Measurements from ENCODE around the gene DENND1B.
"Not testable (repeated sequence)": the region's sequence is repeated elsewhere in the genome, so short reads cannot be mapped to it uniquely, and the experiment has no call there.

Gene DENND1B

DNA sequence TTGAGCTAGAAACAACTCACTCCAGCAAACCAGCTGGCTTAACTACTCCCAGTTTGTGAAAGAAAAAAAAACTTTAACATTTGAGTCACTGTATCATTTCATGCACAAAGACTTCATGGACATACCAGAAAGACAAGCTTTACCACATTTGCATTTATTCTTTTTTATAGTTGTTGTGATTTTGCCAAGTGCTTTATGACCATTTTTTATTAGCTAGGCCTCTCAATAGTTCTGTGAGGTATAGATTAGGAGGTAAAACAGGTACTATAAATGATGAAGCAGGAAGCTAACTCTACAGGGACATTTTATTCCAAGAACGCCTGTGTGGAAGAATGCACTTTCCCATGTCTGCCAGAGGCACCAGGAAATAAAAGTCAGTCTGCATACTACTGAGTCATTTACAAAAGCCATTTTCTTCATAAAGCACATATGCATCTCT is 8.2 kb upstream of the DENND1B start:
- no peak for DNase-seq

DNA sequence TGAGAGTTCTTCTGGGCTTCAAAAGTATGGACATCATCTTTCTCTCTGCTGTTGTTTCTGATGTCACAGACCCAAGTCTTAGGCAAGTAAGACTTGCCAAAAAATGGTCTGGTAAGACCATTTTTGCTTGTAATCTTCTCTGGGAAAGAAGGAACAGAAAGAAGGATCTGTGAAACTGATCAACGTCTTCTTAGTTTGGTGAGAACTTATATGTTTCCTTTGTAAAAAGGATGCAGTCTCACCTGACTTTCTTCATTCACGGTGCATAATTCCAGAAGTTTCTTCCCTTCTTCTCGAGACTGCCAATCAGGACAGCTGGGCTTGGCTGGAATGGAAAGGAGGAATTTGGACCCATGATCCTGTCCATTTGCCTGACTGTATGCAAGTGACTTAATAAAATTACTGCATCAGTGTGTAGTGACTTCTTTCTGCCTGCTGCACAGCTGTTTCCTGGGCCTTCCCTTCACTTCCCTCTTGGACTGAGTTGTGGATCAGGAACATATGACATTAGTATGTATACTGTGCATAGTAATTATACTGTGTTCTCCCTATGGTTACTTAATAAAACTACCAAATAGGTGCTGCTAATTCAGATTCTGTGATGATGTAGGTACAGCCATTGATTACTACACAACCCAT is 7.6 kb upstream of the DENND1B start:
- DNase-seq = no peak

DNA sequence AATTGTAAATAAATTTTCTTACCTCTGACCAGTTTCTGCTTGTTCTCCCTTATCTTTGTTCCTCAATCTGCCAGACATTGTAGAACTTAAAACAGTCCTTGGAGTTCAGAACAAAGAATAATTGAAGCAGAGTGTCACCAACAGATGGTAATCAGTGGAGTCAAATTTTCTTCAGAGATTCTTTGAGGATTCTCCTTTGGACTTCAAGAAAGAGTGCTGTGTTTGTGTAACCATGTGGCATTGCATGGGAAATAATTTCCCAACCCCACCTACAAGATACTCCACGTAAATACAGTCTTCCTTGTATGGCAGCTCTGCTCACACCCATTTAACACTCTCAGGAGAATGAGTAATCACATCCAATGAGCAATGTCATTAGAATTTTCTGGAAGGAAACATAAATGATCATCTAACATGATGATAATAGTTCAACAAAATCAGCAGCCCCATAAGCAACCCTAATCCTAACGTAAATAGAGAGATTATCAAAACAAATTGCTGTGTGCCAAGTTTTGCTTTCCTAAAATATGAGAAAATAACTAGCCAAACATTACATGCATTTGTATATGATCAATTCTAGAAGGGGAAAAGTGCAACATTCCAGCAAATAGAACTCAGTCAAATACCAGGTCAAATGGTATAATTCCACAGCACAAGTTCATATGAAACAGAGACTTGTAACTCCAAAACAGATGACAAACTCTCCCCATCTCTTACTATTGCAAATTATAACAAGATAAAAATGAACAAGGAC is 6.9 kb upstream of the DENND1B start:
- no peak for DNase-seq

DNA sequence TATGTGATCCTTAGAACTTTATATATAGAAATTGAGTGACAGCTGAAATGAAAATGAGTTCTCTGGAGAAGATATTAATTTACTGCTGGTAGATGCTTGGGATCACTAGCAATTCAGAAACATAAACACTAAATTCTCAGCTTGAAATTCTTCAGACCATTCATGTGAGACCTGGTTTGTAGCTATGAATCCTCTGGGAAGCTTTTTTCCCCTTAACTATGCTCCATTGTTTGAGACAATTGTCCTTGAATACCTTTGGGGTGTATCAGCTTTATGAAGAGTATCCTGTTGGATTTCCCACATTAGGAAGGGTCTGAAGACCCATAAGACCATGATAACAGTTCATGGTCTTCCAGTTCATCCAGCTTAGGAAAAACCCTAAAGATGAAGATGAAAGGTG is 4.6 kb upstream of the DENND1B start:
- DNase-seq = no peak

DNA sequence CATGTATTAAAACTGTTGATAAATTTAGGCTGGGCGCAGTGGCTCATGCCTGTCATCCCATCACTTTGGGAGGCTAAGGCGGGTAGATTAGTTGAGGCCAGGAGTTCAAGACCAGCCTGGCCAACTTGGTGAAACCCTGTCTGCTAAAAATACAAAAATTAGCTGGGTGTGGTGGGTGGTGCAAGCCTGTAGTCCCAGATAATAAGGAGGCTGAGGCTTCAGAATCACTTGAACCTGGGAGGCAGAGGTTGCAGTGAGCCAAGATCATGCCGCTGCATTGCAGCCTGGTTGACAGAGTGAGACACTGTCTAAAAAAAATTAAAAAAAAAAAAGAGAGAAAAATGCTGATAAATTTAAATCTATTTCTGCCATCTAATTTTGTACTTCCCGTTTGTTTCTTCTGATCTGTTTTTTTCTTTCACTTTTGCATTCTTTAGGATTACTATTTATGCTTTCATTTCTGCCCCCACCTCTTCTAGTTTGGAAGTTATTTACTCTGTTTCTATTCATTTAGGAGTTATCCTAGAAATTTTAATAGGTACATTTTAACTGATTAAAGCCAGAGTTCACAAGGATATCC is 3.2 kb upstream of the DENND1B start:
- no peak for DNase-seq

DNA sequence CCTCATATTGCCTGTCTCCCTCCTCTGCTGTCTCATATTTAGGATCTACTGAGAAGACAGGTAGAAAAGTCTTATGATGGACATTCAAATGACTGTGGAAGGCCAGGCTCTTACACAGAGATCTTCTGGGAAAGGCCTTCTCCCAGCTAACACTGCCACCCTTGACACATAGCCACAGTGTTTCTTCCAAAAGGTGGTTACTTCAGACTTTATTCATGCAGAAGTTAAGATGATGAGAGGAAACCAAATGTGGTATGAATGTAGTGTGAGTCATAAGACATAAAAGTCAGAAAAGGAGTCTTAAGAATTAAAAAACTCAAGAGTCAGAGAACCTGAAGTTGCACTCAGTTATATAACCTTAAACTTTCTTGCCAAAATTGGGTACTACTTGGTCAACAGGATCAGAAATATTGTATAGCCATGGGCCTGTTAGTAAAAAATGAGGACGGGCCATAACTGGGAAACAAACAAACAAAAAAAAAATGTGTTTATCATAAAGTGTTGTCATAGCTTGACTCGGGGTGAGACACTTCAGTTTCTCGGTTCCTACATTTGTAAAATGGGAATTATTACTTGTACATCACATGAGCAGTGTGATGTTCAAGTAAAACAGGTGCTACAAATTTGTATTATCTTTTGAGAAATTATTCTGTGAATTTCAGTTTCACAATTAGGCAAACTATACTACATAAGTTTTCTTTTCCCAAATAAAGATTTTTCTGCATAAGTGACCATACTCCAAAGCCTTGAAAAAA is 1.2 kb upstream of the DENND1B start:
- DNase-seq = no peak

DNA sequence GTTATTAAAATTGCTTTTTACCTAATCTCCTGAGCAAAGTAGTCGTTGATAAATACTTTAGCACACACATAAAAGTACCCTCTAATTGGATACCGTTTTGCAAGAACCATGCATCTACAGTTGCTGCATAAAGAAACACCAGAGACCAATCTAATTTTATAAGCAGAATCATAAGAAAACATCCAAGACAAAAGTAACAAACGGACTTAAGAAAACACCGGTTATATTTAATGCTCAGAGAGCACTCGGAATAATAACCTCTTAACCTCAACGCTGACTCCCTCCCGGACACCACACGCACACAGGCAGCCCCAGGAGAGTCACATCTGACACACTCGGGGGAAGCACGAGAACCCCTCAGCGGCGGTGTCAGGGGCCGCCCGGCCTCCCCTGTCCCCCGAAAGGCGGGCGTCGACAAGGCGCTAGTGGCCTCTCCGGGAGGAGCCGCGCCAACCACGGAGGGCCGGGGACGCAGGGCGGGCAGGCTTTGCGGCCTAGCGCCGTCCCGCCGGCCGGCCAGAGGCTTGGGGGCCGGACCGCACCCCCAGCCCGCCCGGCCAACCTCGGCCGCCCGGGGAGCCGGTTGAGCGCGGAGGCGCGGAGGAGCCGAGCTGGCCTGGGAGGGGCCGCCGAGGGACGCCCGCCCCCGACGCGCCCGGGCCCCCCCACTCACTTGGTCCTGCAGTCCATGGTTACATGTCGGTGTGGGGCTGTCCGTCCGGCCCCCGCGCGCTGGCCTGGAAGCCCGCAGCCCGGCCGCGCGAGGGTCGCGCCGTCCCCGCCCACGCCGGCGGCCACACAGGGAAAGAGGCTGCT is 606 bp downstream of the DENND1B start:
- DNase-seq = no peak

DNA sequence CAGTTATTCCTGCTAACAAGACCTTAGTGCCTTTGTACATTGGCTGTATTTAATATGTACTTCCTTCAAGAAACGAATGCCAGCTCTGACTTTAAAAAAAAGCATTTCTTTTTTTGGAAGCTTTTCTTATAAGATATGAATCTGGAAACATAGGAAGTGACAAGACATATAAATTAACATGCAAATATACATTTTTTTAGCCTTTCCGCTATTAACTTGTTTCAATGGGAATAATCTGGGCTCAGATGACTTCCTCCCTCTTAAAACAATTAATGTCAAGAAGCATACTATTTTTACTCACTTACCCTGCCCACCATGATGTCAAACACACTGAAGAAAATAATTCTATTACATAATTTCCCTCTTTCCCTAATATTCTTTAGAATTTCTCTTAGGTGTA is 1.4 kb downstream of the DENND1B start:
- DNase-seq = no peak

DNA sequence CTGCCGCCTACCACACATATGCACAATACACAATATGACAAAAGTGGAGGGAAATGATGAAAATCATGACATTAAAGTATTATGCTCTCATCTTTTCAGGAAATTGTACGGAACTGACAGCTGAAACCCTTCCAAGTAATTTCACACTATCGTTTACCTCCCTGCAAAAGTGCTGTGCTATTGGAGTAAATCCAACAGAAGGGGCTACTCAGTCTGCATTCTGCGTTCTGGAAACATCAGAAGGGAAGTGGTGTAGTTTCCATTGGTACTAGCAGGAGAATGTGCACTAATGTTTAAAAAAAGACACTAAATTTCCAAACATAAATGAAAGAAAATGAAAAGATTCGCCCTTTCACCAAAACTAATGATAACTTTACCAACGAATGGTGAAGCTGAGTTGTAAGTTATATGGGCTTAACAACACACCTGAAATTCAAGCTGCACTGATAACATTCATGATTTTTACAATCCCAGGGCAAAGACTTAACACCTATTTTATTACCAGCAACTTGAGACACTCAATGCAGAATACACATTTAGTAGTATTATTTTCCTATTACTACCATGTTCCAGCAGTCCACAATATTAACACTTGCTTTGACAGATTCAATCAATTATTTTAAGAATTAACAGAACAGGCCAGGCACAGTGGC is 3.2 kb downstream of the DENND1B start:
- no peak for DNase-seq

DNA sequence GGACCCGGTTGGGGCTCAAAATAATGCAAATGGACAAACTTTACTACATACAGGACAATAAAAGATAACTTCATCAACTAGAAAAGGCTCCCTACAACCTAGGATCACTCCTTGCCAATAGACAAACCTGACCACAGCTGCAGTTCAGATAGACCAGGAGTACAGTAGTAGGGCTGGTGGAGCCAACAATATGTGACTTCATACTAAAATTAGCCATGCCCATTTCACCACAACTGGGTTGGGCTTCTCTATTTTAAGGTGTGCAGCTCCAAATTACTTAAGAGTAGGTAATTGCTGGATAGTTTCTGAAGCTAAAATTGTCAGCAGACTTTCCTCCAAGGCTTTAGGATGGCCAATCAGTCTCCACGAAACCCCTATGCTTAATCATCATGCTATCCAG is 3.9 kb downstream of the DENND1B start:
- no peak for DNase-seq

DNA sequence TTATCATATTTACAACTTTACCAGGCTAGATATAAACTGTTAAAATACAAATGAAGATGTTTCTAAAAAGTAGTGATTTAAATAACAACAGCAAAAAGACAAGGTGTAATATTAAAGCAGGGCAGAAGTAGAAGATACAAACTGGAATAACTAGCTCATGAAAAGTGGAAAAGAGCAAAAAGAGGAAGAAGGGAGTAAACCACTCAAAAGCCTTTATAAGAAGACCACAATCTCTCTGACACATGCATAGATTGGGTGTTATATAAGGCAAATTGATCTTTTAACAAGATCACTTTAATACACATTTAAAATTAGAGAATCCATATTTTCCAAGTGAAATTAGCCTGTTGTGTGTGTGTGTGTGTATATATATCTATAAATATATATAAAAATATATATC is 5.0 kb downstream of the DENND1B start:
- DNase-seq = no peak

DNA sequence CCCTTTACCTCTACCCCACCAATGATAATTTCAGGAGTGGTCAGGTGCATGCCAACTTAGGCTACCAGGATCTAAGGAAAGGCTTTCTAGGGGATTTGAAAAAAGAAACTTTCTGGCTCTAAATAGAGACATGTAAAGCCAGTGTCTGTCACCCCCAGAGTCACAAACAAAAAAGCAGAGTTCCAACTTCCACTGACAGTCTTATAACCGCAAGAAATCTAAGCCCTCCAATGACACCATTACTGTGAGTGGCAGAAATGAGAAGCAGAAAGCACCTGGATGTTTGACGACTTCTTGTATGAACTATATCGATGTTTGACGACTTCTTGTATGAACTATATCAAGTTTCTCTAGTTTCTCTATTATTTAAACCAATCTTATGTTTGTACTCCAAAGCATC is 6.0 kb downstream of the DENND1B start:
- no peak for DNase-seq

DNA sequence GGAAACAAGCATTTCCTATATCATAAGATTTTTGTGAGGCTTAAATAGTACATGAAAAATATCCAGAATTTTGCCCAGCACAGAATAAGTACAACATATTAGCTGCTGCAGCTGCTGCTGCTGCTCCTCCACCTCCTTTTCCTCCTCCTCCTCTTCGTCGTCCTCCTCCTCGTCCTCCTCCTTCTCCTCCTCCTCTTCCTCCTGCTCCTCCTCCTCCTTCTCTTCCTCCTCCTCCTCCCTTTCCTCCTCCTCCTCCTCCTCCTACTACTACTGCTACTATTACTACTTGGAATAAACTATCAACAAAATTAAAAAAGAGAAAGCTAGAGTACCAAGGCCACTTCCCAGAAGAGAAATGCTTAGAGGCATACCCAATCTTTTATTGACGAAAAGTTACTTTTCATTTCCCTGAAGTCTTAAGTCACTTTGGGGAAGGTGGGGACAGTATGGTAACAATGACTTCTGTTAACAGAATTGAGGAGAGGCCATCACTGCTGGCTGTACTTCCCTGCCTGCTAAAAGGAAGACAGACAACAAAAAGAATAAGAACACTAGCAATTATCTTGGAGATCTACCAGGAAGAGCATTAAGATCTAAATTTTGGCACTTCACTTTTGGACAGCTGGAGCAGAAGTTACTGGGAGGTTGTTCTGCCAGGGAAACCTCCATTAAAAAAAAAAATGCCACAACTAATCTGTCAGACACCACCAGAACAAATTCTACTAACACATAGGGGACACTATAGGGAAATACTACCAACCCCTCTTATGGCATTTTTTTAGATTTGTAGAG is 7.1 kb downstream of the DENND1B start:
- DNase-seq = no peak

DNA sequence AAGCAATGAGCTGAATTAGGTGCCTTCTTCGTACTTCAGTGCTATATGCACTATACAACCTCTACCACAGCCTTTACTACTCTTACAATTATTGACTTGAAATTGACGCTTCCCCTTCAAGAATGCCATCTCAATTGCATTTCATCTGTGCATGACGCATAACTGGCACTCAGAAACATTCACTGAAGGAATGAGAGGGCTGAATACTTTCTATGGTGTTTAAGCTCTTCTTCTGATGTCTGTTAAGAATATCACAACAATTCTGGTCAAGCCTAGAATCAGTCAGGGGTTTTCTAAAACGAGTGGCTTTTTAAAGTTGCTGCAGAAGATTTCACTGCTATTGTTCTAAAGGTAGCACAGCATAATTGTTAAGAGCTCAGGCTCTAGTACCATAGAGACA is 11.5 kb downstream of the DENND1B start:
- no peak for DNase-seq

DNA sequence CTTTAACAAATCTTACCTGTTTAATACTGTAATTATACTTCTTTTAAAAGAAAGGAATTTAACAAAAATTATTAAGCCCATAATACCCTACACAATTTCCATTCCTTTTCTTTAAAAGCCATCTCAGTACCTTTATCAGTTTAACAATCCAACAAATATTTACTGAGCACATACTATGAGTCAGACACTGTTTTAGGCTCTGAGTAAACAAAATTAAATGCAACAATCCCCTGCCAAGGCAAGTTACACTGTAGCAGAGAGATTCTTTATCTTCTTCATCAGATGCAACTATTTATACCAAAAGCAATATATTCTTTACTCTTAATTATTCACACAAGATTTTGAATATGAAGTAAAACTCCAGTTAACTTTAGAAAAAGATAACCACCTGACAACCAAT is 12.0 kb downstream of the DENND1B start:
- no peak for DNase-seq

DNA sequence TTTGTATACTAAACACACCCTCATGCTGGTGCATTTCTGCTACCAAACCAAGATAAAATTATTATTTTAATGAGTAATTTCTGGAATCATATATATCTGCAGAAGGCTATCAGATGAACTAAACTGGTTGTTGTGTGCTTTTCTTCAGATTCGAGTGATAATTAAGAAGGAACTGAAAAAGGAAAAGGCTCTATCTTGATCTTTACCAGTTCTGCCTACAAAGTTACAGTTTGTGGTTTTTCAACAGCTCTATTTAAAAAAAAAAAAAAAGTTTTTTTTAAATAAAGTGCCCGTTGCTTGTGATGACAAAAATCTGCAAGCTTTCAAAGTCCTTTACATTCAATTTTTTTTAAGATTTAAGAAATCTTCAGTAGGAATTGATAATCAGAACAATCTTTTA is 13.6 kb downstream of the DENND1B start:
- DNase-seq = no peak

DNA sequence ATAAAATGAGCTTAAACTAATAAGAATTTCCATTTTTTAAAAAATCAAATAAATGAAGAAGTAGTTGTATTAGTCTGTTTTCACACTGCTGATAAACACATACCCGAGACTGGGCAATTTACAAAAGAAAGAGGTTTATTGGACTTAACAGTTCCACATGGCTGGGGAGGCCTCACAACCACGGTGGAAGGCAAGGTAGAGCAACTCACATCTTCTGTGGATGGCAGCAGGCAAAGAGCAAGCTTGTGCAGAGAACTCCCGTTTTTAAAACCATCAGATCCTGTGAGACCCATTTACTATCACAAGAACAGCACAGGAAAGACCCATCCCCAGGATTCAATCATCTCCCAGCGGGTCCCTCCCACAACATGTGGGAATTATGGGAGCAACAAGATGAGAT is 19.7 kb downstream of the DENND1B start:
- not testable (repeated sequence) for DNase-seq

DNA sequence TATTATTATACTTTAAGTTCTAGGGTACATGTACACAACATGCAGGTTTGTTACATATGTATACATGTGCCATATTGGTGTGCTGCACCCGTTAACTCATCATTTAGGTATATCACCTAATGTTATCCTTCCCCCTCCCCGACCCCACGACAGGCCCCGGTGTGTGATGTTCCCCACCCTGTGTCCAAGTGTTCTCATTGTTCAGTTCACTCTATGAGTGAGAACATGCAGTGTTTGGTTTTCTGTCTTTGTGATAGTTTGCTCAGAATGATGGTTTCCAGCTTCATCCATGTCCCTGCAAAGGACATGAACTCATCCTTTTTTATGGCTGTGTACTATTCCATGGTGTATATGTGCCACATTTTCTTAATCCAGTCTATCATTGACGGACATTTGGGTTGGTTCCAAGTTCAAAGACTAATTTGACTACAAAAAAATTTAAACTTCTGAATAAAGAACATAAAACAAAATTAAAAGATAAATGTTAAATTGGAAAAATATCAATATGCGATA is 22.6 kb downstream of the DENND1B start:
- DNase-seq = not testable (repeated sequence)

DNA sequence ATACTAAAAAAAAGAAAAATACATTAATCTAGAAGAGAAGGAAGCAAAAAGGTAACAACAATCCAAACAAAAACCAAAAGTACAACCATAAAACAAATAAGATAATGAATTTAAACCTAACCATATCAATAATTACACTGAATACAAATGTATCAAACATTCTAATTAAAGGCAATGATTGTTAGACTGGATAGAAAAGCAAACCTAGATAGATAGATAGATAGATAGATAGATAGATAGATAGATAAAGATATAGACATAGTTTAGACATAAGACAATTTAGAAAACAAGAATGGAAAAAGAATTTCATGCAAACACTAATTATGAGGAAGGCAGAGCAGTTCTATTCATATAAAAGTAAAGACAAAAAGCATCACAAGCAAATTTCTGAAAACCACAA is 24.9 kb downstream of the DENND1B start:
- DNase-seq = no peak

DNA sequence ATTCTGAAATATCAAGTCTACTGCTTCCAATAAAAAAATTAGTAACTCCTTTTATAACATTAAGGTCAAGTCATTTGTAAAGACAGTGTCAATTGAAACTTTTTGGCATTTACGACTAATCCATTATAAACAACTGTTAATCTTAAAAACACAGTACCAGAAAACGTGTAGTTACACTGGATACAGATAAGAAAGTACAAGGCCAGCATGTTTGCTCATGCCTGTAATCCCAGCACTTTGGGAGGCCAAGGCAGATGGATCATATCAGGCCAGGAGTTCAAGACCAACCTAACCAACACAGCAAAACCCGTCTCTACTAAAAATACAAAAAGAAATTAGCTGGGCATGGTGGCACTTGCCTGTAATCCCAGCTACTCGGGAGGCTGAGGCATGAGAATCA is 29.4 kb downstream of the DENND1B start:
- no peak for DNase-seq

DNA sequence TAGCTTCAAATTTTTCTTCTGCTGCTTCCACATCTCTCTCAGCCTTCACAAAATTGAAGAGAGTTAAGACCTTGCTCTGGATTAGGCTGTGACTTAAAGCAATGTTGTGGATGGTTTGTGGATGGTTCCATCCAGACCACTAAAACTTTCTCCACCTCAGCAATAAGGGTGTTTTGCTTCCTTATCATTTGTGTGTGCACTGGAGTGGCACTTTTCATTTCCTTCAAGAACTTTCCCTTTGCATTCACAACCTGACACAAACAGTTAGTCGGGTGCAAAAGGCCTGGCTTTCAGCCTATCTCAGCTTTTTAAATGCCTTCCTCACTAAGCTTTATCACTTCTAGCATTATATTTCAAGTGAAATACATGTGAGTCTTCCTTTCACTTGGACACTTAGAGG is 30.3 kb downstream of the DENND1B start:
- DNase-seq = no peak

All from NCI-H1417 treated with DMSO at 0.1 percent for 48 hours (cell line).